HG03575 (cell line): ENCODE measurements around the gene TRPV2.

Source experiments
- ATAC-seq: cut with Tn5 transposase; IDR thresholded peaks from one replicate; pipeline ENCODE4 v1.9.1; 2021; ENCODE audit not compliant: unreplicated experiment, insufficient number of reproducible peaks, low FRiP score; ENCODE audit errors: extremely low read depth

The TRPV2 gene

GRCh38 chr17:16467886-16468285, 52.5 kb downstream of the TRPV2 start:
- ATAC-seq: no peak

- ATAC-seq: no peak
These were observed 53.1 kb downstream of the TRPV2 start for GRCh38 chr17:16468428-16468992.

- ATAC-seq: no peak
These were observed 54.9 kb downstream of the TRPV2 start for GRCh38 chr17:16470265-16470664.

- ATAC-seq: no peak
These were observed 55.9 kb downstream of the TRPV2 start for GRCh38 chr17:16471295-16471694.

- no peak for ATAC-seq
These were observed 57.2 kb downstream of the TRPV2 start for GRCh38 chr17:16472539-16472938.

GRCh38 chr17:16473044-16474011, 58.0 kb downstream of the TRPV2 start:
- no peak for ATAC-seq

- ATAC-seq: no peak
These were observed 58.8 kb downstream of the TRPV2 start for GRCh38 chr17:16474012-16474725.

- no peak for ATAC-seq
These were observed 59.9 kb downstream of the TRPV2 start for GRCh38 chr17:16475179-16475704.

- no peak for ATAC-seq
These were observed 61.9 kb downstream of the TRPV2 start for GRCh38 chr17:16477255-16477654.

- no peak for ATAC-seq
These were observed 62.3 kb downstream of the TRPV2 start for GRCh38 chr17:16477666-16478065.

- ATAC-seq: no peak
These were observed 63.3 kb downstream of the TRPV2 start for GRCh38 chr17:16478649-16479048.

GRCh38 chr17:16479264-16479663, 63.9 kb downstream of the TRPV2 start:
- no peak for ATAC-seq

GRCh38 chr17:16480995-16481394, 65.6 kb downstream of the TRPV2 start:
- ATAC-seq: no peak

- ATAC-seq: no peak
These were observed 66.9 kb downstream of the TRPV2 start for GRCh38 chr17:16482253-16482652.

- no peak for ATAC-seq
These were observed 67.8 kb downstream of the TRPV2 start for GRCh38 chr17:16483021-16483645.

- ATAC-seq: no peak
These were observed 69.2 kb downstream of the TRPV2 start for GRCh38 chr17:16484445-16485175.
